AG09309 (cell line): ENCODE results near the gene LGALS7B.
"Not testable (repeated sequence)": the region's sequence is repeated elsewhere in the genome, so short reads cannot be mapped to it uniquely, and the experiment has no call there.

Source experiments
- DNase-seq: peaks from one replicate; pipeline ENCODE4 v3.0.0-alpha.2; 2010; ENCODE audit warnings: low read depth
- H3K4me3 ChIP-seq: 2 replicates; pipeline ENCODE4 v1.5.1; 2011; ENCODE audit warnings: mild to moderate bottlenecking, low read depth, low read length, moderate library complexity; ENCODE audit not compliant: control insufficient read depth
- TF ChIP-seq, protein P1 (sequence below): IDR thresholded peaks from 2 replicates; pipeline ENCODE4 v1.5.1; 2011; ENCODE audit warnings: mild to moderate bottlenecking, low read depth, low read length, inconsistent platforms; ENCODE audit not compliant: insufficient read depth, control insufficient read depth; ENCODE audit errors: missing control alignments

LGALS7B gene

DNA sequence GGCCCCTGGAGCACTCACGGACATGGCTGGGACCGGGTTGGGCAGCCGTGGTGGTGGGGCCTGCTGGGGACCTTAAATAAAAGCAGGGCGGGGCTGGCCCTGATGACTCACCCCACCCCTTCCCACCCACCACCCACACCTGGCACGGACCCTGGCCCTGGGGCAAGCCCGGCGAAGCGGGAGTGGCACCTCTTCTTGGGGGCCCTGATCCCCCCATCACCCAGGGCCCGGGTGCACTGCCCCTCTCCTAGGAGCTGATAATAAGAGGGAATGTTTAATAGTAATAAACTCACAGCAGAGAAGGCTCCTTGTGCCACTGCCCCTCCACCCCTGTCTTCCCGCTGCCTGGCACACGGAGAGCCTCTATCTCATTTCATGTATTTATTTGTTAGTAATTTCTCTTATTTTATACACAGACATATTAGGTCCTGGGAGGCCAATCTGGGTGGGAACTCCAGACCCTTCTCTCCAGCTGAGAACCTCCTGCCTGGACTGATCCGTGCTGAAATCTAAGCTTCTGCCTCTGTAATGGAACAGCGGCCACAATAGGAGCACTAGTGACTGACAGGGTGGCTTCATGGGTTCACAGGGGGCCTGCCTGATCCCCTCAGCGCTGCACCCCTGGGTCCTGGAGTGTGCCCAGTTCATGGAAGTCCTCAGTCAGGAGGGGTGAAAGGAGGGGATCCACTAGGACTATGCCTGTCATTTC is 15.4 kb upstream of the LGALS7B start, which contains the start of gene LGALS7:
TSS of gene LGALS7 (minus strand) at position 49 of the 709 bp plus-strand sequence. CDS start at position 24, 25 bp downstream.
- no peak within 1 kb of the TSS for H3K4me3 ChIP-seq
- DNase-seq, result no peak
- TF ChIP-seq, protein P1, sequence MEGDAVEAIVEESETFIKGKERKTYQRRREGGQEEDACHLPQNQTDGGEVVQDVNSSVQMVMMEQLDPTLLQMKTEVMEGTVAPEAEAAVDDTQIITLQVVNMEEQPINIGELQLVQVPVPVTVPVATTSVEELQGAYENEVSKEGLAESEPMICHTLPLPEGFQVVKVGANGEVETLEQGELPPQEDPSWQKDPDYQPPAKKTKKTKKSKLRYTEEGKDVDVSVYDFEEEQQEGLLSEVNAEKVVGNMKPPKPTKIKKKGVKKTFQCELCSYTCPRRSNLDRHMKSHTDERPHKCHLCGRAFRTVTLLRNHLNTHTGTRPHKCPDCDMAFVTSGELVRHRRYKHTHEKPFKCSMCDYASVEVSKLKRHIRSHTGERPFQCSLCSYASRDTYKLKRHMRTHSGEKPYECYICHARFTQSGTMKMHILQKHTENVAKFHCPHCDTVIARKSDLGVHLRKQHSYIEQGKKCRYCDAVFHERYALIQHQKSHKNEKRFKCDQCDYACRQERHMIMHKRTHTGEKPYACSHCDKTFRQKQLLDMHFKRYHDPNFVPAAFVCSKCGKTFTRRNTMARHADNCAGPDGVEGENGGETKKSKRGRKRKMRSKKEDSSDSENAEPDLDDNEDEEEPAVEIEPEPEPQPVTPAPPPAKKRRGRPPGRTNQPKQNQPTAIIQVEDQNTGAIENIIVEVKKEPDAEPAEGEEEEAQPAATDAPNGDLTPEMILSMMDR, result no peak

DNA sequence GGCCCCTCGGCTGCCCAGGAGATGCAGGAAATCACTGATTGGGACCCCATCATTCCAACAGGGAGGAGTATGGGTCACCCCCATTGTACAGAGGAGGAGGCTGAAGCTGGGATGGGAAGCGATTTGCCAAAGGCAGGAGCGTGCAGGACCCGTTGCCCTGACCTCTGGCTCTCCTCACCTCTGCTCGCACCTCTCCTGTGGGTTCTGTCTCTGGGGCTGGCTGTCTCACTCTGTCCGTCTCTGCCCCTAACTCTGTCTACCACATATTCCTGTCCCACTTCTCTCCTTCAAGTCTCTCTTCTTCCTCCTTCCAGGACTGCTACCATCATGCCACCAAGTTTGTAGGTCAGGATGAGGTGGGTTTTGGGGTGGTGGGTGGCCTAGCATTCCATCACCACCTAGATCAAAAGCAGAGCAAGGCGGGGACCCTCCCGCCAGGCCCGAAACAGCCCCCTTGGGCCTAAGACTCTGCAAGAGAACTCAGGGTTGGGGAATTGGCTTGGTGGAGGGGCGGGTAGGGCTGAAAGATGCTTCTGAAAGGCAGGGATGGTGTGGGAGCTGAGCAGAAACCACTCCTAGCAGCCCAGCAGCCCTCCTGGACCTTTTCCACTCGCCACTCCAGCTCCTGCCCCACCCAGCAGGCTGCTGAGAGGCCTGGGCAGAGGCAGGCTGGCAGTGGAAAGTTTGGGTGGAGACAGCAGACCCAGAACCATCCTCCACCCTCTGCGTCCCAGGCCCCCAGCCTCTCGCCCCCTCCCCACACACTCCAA is 14.6 kb upstream of the LGALS7B start:
- DNase-seq, result no peak
- TF ChIP-seq, protein P1, result no peak
- H3K4me3 ChIP-seq, result no peak overlapping the region

DNA sequence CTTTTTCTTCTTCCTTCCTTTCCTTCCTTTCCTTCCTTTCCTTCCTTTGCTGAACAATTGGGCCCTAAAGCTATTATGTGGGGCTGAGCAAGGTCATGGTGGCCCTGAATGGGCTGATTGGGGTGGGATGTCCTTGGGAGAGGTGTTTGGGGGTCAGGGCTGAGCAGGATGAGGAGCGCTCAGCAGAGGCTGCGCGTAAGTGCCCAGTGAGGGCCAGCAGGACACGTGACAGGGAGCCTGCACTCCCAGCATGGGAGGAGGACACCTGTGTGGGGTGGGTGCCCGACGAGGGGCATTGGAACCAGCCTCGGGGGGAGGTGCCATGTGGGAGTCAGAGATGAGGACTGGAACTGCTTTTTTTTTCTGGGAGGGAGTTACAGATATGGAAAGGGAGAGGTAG is 10.3 kb upstream of the LGALS7B start:
- no peak for DNase-seq

DNA sequence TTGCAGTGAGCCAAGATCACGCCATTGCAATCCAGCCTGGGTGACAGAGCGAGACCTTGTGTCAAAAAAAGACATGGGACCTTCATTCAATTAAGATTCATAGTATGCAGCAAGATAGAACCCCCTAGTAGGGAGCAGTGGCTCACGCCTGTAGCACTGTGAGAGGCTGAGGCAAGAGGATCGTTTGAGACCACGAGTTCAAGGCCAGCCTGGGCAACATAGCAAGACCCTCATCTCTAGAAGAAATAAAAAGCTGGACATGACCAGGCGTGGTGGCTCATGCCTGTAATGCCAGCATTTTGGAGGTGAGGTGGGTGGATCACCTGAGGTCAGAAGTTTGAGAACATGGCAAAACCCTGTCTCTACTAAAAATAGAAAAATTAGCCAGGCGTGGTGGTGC is 8.6 kb upstream of the LGALS7B start:
- no peak for DNase-seq
- no peak overlapping the region for H3K4me3 ChIP-seq
- TF ChIP-seq, protein P1, result no peak

More for the DNA sequence above, 10.3 kb upstream of the LGALS7B start:
- no peak overlapping the region for H3K4me3 ChIP-seq
- TF ChIP-seq, protein P1, result no peak

DNA sequence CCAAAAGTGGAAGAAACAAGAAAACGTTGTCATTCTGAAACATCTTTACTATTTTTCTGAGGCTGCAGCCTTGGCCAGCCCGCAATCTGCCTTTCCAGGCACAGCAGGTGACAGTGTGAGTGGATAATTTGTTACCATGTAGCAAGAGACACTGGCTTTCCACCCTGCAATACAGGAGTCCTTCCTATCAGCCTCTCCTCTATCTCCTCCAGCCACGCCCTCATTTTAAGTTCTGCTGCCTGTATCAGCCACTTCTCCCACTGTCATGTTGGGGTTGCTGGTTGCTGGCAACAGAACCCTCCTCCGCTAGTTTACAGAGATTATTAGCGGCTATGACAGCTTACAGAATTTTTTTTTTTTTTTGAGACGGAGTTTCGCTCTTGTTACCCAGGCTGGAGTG is 7.9 kb upstream of the LGALS7B start:
- no peak for DNase-seq
- TF ChIP-seq, protein P1, result no peak

DNA sequence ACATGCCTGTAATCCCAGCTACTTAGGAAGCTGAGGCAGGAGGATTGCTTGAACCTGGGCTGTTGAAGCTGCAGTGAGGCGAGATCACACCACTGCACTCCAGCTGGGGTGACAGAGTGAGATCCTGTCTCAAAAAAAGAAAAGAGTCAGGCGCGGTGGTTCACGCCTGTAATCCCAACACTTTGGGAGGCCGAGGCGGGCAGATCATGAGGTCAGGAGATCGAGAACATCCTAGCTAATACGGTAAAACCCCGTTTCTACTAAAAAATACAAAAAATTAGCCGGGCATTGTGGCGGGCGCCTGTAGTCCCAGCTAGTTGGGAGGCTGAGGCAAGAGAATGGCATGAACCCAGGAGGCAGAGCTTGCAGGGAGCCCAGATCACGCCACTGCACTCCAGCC is 6.8 kb upstream of the LGALS7B start:
- H3K4me3 ChIP-seq, DNase-seq: not testable (repeated sequence)

More for the DNA sequence above, 7.9 kb upstream of the LGALS7B start:
- no peak overlapping the region for H3K4me3 ChIP-seq

DNA sequence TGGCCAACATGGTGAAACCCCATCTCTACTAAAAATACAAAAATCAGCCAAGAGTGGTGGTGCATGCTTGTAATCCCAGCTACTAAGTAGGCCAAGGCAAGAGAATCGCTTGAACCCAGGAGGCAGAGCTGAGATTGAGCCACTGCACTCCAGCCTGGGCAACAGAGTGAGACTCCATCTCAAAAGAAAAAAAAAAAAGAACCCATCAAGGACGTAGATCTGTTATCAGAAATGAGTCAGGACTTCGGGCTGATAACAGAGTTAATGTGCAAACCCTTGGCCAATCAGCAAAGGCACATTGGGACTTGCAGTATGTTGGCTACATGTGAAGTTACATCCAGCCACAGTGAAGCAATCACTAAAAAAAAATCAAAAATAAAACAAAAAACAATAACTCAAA is 4.8 kb upstream of the LGALS7B start:
- no peak for DNase-seq
- H3K4me3 ChIP-seq, result no peak overlapping the region
- TF ChIP-seq, protein P1, result no peak
